Measurements from ENCODE around the gene TMEM185B. TPM values are rescaled to one million over a fixed set of nuclear protein-coding genes. Genes with fewer than 3 reads are reported as not detected.
"Not testable (repeated sequence)": the region's sequence is repeated elsewhere in the genome, so short reads cannot be mapped to it uniquely, and the experiment has no call there.

The TMEM185B gene
- total RNA-seq, 1 donor from 2014 or later, result 27.9 TPM

- H3K27me3 Mint-ChIP-seq (ENCODE audit: low read depth, unreplicated experiment), result peaks cover 24% of the 10 kb centered on the region
- no peak overlapping the region for H2AFZ ChIP-seq (ENCODE audit: low read depth, low read length)
- TF ChIP-seq CTCF (IDR thresholded peaks at IDR 0.05; ENCODE audit: insufficient read depth, low read depth, low read length), result no peak
- TF ChIP-seq EZH2 (IDR thresholded peaks at IDR 0.05; ENCODE audit: insufficient read depth, low read length), result no peak
- no peak overlapping the region for H3K9ac ChIP-seq (ENCODE audit: low read length)
- no peaks in the 10 kb centered on the region for H3K79me2 ChIP-seq (ENCODE audit: insufficient read depth, low read length)
- no peaks in the 10 kb centered on the region for H4K20me1 ChIP-seq (ENCODE audit: insufficient read depth, low read length)
- H3K4me3 ChIP-seq (ENCODE audit: insufficient read depth, low read depth, low read length), result no peak overlapping the region
- no peaks in the 10 kb centered on the region for H3K36me3 Mint-ChIP-seq (ENCODE audit: low read depth, unreplicated experiment)
- H3K4me1 ChIP-seq (ENCODE audit: insufficient read depth, low read length), result no peaks in the 10 kb centered on the region
- FAIRE-seq (no peak), DNase-seq (ENCODE audit: low read depth) (no peak)
- H3K4me2 ChIP-seq (ENCODE audit: low read length), result no peak overlapping the region
- H3K27ac Mint-ChIP-seq (ENCODE audit: unreplicated experiment), result no peak overlapping the region
- no peaks in the 10 kb centered on the region for H3K9me3 ChIP-seq (ENCODE audit: insufficient read depth, low read depth, low read length)
- H3K9me3 Mint-ChIP-seq (ENCODE audit: unreplicated experiment), result peaks cover 4% of the 10 kb centered on the region
- no peak overlapping the region for H3K4me3 Mint-ChIP-seq (ENCODE audit: unreplicated experiment)
- no peaks in the 10 kb centered on the region for H3K36me3 ChIP-seq (ENCODE audit: insufficient read depth, low read length)
- no peak overlapping the region for H3K27ac ChIP-seq (ENCODE audit: low read depth, low read length)
- no peaks in the 10 kb centered on the region for H3K27me3 ChIP-seq (ENCODE audit: insufficient read depth, low read length)
- H3K4me1 Mint-ChIP-seq (ENCODE audit: low read depth, unreplicated experiment), result no peaks in the 10 kb centered on the region
Observed at GRCh38 chr2:120203251-120204021, 19.8 kb downstream of the TMEM185B start.

- H3K27me3 ChIP-seq (ENCODE audit: insufficient read depth, low read length); DNase-seq (ENCODE audit: low read depth); H3K27ac ChIP-seq (ENCODE audit: low read depth, low read length); FAIRE-seq; H3K79me2 ChIP-seq (ENCODE audit: insufficient read depth, low read length); H3K36me3 ChIP-seq (ENCODE audit: insufficient read depth, low read length); H3K4me1 ChIP-seq (ENCODE audit: insufficient read depth, low read length); H3K4me2 ChIP-seq (ENCODE audit: low read length); H3K36me3 Mint-ChIP-seq (ENCODE audit: low read depth, unreplicated experiment); H3K4me3 ChIP-seq (ENCODE audit: insufficient read depth, low read depth, low read length); H3K9me3 ChIP-seq (ENCODE audit: insufficient read depth, low read depth, low read length); H3K9ac ChIP-seq (ENCODE audit: low read length); H3K27ac Mint-ChIP-seq (ENCODE audit: unreplicated experiment); H3K4me3 Mint-ChIP-seq (ENCODE audit: unreplicated experiment); H3K4me1 Mint-ChIP-seq (ENCODE audit: low read depth, unreplicated experiment); H2AFZ ChIP-seq (ENCODE audit: low read depth, low read length); H4K20me1 ChIP-seq (ENCODE audit: insufficient read depth, low read length); H3K9me3 Mint-ChIP-seq (ENCODE audit: unreplicated experiment): not testable (repeated sequence)
- H3K27me3 Mint-ChIP-seq (ENCODE audit: low read depth, unreplicated experiment), result peaks cover 17% of the 10 kb centered on the region
Observed at GRCh38 chr2:120199817-120200459, 23.3 kb downstream of the TMEM185B start.

- no peak for DNase-seq (ENCODE audit: low read depth)
- Mint-ChIP-seq H3K27ac (ENCODE audit: unreplicated experiment) (no peak overlapping the region), H3K4me1 (ENCODE audit: low read depth, unreplicated experiment) (peaks cover 2% of the 10 kb centered on the region)
Observed at GRCh38 chr2:120195553-120195952, 27.6 kb downstream of the TMEM185B start.

More at GRCh38 chr2:120195553-120195952, 27.6 kb downstream of the TMEM185B start:
- Histone ChIP-seq H3K9ac (ENCODE audit: low read length) (no peak overlapping the region), H3K4me3 (ENCODE audit: insufficient read depth, low read depth, low read length) (no peak overlapping the region), H3K79me2 (ENCODE audit: insufficient read depth, low read length) (no peaks in the 10 kb centered on the region), H3K27me3 (ENCODE audit: insufficient read depth, low read length) (no peaks in the 10 kb centered on the region), H3K4me2 (ENCODE audit: low read length) (no peak overlapping the region), H3K9me3 (ENCODE audit: insufficient read depth, low read depth, low read length) (no peaks in the 10 kb centered on the region), H3K4me1 (ENCODE audit: insufficient read depth, low read length) (no peaks in the 10 kb centered on the region), H2AFZ (ENCODE audit: low read depth, low read length) (no peak overlapping the region), H3K36me3 (ENCODE audit: insufficient read depth, low read length) (no peaks in the 10 kb centered on the region), H4K20me1 (ENCODE audit: insufficient read depth, low read length) (no peaks in the 10 kb centered on the region), H3K27ac (ENCODE audit: low read depth, low read length) (no peak overlapping the region)
- TF ChIP-seq CTCF (IDR thresholded peaks at IDR 0.05; ENCODE audit: insufficient read depth, low read depth, low read length), result no peak
- TF ChIP-seq EZH2 (IDR thresholded peaks at IDR 0.05; ENCODE audit: insufficient read depth, low read length), result no peak
- H3K27me3 Mint-ChIP-seq (ENCODE audit: low read depth, unreplicated experiment), result no peaks in the 10 kb centered on the region
- no peaks in the 10 kb centered on the region for H3K36me3 Mint-ChIP-seq (ENCODE audit: low read depth, unreplicated experiment)
- no peak for FAIRE-seq
- H3K4me3 Mint-ChIP-seq (ENCODE audit: unreplicated experiment), result no peak overlapping the region
- H3K9me3 Mint-ChIP-seq (ENCODE audit: unreplicated experiment), result peaks cover 13% of the 10 kb centered on the region

All from astrocyte (in vitro differentiated cells and primary cell).